HL-60/S4 (cell line): ENCODE results near the gene ROBO4.

Experiments used
- in situ Hi-C: fragments of 300-500 bp; cut with MboI; formaldehyde crosslinking; loops from 2 replicates; pipeline ENCODE4 v1.14.3; 2022; ENCODE audit warnings: low sequenced_read_pairs

The ROBO4 gene

DNA sequence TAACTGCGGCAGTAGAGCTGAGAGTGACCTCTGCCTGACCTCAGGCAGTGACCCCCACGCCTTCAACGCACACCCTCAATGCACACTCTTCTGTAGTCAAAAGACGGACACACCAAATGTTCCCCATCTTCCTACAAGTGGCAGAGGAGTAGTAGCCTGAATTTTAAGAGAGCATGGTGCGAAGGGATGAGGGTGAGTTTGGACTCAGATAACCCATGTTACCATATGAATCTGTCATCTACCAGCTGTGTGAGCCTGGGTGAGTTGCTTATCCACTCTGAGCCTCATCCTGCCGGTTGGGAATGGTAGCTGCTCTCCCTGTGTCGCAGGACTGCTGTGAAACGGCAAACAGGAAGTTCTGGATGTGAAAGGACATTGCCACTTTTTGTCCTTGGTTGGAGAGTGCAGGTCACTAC, 53.0 kb downstream of the ROBO4 start:
- in situ Hi-C loops = loop anchor here (25.0 kb wide), 1 partner anchor 432 kb away; the partner anchor contains the start of gene OR8B4

DNA sequence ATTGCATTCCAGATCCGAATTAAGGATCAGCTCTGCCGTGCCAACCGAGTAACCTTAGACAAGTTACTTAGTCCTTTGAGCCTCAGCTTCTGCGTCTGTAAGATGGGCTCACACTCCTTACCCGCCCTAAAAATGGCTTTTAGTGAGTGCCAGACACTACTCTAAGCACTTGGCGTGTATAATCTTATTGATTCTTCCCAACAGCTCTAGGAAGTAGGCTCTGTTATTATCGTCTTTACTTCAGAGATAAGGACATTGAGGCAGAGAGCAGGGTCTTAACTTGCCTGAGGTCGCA, 54.1 kb downstream of the ROBO4 start:
- in situ Hi-C loops = loop anchor here (25.0 kb wide), 1 partner anchor 431 kb away; the partner anchor contains the start of gene OR8B4

DNA sequence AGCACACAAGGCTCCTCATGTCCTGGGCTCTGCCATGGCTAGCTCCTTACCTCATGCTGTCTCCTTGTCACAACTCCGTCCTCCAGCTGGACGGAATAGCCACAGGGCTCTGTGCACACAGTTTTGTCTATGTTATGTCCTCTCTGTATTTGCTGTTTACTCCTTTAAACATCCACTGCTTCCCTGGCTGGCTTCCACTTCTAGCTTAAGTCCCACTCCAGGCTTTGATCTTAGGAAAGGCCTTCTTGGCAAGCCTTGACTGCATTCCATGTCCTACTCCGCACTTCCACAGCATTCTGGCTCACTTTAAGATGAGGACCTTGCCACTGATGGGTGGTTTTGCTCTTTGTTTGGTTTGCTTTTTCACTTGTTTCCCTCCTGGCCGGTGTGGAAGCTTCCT, 55.4 kb downstream of the ROBO4 start:
- in situ Hi-C loops = loop anchor here (25.0 kb wide), 1 partner anchor 430 kb away; the partner anchor contains the start of gene OR8B4

DNA sequence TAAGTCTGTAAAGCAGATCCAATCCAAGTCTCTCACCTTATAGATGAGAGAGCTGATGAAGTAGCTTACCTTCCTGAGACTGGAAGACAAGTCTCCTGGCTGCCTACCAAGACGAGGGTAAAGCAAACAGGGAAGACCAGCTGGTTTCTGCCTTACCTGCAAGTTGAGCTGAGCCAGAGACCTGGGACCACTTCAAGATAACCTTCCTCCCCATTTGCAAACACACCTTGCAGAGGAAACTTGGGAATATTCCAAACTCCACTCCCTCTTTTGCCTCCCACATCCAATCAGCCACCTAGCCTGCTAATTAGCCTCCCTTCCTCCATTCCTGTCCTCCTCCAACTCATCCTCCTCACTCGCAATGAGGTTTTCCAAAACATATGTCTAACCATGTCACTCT, 55.8 kb downstream of the ROBO4 start:
- in situ Hi-C loops = loop anchor here (25.0 kb wide), 1 partner anchor 430 kb away; the partner anchor contains the start of gene OR8B4

DNA sequence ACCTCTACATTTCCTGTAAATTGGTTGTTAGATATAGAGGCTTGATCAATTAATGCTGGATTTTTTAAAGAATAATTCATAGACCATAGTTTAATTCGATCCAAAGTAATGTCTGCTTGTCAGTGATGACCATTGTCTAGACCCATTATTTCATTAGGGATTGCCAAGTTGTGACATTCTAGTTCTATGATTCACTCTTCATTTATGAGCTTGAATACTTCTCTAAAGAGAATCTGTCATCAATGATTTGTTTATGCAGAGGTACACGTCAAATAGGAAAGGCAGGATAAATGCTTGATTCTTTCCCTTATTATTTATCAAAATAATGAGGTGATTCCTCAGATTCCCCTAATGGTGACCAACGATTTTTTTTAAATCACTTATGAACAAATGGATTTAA, 56.5 kb downstream of the ROBO4 start:
- in situ Hi-C loops = loop anchor here (25.0 kb wide), 1 partner anchor 429 kb away; the partner anchor contains the start of gene OR8B4

DNA sequence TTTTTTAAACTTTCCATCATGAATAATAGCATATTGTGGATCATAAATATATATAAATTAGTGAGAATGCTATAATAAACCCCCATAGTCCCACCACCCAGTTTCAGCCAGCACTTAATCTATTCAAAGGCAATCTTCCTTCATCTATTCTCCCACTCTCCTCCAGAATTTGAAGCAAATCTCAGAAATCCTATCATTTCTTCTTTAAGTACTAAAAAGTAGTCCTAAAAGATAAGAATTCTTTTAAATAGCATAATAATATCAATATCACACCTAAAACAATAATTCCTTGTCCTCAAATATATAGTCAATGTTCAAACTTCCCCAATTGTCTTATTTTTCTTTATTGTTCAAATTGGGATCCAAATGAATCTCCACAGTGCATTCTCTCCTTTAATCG, 57.0 kb downstream of the ROBO4 start:
- in situ Hi-C loops = loop anchor here (25.0 kb wide), 1 partner anchor 428 kb away; the partner anchor contains the start of gene OR8B4

DNA sequence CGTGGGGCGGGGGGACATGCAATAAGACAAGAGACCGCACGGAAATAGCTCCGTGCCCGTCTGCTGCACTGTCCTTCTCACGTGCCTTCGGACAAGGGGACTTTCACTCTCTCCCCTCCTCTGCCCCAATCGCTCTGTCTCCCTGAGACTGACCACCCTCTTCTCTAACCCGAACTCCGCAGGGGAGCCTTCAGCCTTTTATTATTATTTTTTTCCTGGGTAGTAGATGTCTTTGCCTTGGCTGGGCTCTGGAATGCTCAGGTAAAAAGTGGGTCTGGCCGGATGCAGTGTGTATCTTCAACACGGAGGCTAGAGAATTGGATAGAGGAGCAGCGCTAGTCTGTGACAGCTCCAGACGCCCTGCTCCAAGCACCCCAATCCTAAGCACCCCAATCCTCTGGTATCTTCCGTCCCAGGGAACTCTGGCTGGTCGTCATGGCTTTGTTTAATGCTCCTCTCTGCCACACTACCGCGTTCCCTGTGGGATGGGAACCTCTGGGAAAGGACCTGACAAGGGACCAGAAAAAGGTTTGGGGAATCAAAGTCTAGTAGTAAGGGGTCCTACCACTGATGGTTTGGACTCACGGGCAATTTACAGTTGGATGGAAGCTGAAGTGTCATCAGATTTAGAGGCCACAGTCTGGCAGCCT, 57.6 kb downstream of the ROBO4 start:
- in situ Hi-C loops = loop anchor here (25.0 kb wide), 1 partner anchor 428 kb away; the partner anchor contains the start of gene OR8B4

DNA sequence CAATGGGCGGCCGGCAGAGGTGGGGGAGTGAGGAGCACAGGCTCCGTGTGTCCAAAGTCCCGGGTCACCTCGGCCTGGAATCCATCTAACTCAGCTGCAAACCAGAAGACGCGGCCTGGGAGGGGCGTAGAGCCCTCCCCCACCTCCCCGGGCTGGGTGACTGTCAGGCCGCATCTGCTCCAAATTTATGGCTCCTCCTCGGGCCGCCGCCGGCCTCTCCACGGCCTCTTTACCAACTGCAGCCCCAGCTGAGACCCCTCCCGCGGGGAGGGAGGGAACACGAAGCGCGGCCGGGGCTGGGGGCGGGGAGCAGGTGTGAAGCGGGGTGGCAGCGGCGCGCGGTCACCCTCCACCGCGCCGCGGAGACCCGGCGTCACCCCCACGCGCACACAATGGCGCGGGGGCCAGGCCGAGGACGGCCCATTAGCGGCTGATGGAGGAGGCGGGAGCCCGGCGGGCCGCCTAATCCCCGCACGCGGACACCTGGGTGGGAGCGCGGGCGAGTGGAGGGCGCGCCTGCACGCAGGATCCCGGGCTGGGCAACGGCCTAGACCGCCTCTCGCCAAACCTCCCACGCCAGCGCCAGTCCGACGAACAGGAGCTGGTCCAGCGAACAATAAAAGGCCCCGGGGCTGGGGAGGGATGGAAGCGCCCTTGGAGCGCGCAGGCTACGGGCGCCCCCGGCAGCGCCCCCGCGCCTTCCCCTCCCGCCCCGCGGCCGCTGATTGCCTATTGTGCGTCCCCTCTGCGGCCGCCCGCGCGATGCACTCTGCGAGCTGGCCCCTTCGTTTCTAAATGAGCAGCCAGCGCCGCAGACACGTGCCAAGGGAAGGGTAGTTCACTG, 58.3 kb downstream of the ROBO4 start:
- in situ Hi-C loops = loop anchor here (25.0 kb wide), 1 partner anchor 427 kb away; the partner anchor contains the start of gene OR8B4

DNA sequence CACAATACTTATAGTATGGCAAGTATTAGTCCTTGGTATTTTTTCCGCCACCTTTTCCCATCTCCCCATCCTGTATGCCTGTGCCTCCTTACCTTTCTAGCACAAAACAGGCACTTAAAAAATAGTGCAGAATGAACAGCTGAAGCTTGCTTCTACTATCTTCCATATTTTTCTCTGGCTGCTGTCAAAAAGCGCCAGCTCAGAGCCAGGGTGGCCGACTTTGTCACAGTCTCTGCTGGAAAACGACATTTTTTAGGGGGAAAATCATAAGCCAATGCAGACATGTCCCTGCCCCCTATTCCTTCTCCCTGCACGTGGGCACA, 58.9 kb downstream of the ROBO4 start:
- in situ Hi-C loops = loop anchor here (25.0 kb wide), 1 partner anchor 426 kb away; the partner anchor contains the start of gene OR8B4

DNA sequence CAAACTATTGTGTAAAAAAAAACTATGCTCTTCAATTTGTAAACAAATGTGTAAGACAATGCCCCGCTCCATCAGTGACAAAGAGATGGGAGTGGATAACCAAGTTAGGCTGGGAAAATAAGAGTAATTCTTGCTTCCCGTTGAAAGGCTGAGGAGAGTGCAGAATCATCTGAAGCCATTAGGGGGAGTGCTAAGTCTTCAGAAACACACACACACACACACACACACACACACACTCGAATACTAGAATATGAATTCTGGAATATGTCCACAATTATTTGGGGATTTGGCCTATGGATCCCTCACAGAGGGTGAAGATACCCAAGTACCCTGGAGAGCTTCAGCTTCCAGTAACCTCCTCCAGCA, 60.2 kb downstream of the ROBO4 start:
- in situ Hi-C loops = loop anchor here (25.0 kb wide), 1 partner anchor 425 kb away; the partner anchor contains the start of gene OR8B4

DNA sequence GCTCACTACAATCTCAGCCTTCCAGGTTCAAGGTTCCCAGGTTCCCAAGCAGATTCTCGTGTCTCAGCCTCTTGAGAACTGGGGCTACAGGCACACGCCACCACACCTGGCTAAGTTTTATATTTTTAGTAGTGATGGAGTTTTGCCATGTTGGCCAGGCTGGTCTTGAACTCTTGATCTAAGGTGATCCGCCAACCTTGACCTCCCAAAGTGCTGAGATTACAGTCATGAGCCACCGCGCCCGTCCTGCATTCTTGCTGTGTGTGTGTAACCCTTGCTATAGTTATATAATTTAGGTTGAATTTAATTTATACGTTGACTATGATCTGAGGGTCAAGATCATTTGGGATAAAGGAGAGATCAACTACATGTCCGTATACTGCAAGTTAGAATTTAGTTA, 61.7 kb downstream of the ROBO4 start:
- in situ Hi-C loops = loop anchor here (25.0 kb wide), 1 partner anchor 424 kb away; the partner anchor contains the start of gene OR8B4

DNA sequence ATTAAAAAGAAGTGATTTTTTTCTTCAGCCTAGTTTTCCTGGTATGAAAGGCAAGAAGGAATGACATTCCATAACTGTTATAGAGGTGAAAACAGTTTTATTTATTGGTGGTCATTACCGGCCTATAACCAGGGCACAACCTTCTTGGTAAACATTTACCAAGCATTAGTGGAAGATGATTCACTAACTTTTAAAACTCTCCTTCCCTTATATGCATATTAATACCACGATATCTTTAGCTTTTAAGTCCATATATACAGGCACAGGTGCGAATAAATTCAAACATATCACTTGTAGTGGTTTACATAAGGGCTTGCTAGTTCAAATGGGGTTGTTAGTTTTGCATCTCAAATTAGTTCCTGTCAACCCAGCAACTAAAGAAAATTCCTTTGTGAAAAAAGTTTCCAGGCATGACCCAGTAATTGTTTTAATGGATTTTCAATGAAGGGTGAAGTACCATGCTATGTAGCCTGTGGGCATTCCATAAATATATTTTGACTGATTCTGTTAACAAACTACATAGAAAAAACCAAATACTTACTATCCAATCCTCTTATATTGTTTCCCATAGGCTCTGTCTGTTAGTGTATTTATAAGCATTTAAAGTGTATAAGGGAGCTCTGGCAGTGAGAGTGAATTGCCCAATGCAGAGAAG, 63.0 kb downstream of the ROBO4 start:
- in situ Hi-C loops = loop anchor here (25.0 kb wide), 1 partner anchor 422 kb away; the partner anchor contains the start of gene OR8B4
